NT2/D1 (cell line): ENCODE results near the gene PPT1.

Experiments used
- DNase-seq: peaks from one replicate; pipeline ENCODE4 v3.0.0-alpha.2; 2011; ENCODE audit warnings: low read depth, low spot score
- H3K27me3 ChIP-seq: 2 replicates; pipeline ENCODE4 v1.6.0; 2011; ENCODE audit warnings: mild to moderate bottlenecking; ENCODE audit not compliant: insufficient read length, insufficient read depth
- H3K36me3 ChIP-seq: 2 replicates; pipeline ENCODE4 v1.6.1; 2011; ENCODE audit warnings: mild to moderate bottlenecking, low read length, mixed read lengths; ENCODE audit not compliant: insufficient read depth, insufficient read length
- H3K4me1 ChIP-seq: 2 replicates; pipeline ENCODE4 v1.5.1; 2011; ENCODE audit not compliant: insufficient read depth, insufficient read length
- H3K4me3 ChIP-seq: 2 replicates; pipeline ENCODE4 v1.5.1; 2011; ENCODE audit warnings: low read depth; ENCODE audit not compliant: insufficient read length
- H3K9ac ChIP-seq: 2 replicates; pipeline ENCODE4 v1.6.0; 2011; ENCODE audit warnings: low read depth; ENCODE audit not compliant: insufficient read length
- H3K9me3 ChIP-seq: 2 replicates; pipeline ENCODE4 v1.5.1; 2011; ENCODE audit warnings: mild to moderate bottlenecking, low read length; ENCODE audit not compliant: insufficient read depth
- SUZ12 ChIP-seq: IDR thresholded peaks from 2 replicates; pipeline ENCODE4 v1.6.1; 2011; ENCODE audit not compliant: insufficient read length, insufficient read depth; ENCODE audit errors: extremely low read depth
- YY1 ChIP-seq: IDR thresholded peaks from 2 replicates; pipeline ENCODE4 v1.6.1; 2011; ENCODE audit not compliant: insufficient read length, insufficient read depth
- ZNF274 ChIP-seq: IDR thresholded peaks from 2 replicates; pipeline ENCODE4 v1.6.1; 2011; ENCODE audit warnings: mild to moderate bottlenecking, low read depth, low read length

PPT1 gene

DNA sequence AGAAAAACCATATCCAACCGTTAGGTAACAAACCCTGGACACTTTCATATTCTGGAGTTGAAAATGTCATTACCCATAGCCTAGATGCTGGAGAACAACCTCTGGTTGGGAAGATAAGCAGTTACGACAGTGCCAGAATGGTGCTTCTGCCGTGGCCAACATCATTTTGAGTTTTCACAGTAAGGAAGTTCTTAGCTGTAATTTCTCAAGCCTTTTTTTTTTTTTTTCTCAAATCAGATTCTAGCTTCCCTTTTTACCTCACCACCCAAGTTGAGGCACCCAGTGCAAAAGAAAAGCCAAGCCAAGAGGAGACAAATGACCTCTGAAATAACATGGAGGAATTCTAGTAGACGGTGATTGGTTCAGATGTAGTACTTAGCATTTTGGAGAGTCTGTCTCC is 21.8 kb downstream of the PPT1 start:
- DNase-seq = no peak
- H3K9me3 ChIP-seq = no peaks in the 10 kb centered on the region
- peaks cover 95% of the 10 kb centered on the region for H3K36me3 ChIP-seq
- no peak overlapping the region for H3K4me3 ChIP-seq
- no peaks in the 10 kb centered on the region for H3K4me1 ChIP-seq
- TF ChIP-seq SUZ12 = no peak
- TF ChIP-seq ZNF274 = no peak
- no peak for TF ChIP-seq YY1
- H3K9ac ChIP-seq = no peak overlapping the region
- H3K27me3 ChIP-seq = no peaks in the 10 kb centered on the region

DNA sequence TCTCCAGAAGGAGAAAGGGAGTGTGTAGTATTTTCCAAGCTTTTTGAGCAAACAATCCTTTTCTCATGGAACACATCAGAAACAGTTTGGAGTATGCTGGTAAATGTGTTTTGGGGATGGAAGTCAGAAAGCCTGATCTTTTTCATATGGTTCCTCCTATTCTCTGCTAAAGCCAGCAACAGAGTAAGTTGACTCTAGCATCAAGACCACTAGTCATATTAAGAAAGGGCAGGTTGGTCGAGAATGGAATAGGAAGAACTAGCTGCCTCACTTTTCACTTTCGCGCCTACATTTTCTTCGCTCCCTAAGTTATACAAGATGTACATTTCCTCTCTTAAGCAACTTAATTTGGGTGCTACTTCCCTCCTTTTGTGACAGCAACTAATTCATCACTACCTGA is 24.0 kb downstream of the PPT1 start:
- Histone ChIP-seq H3K9me3 (no peaks in the 10 kb centered on the region), H3K9ac (no peak overlapping the region), H3K4me3 (no peak overlapping the region), H3K27me3 (no peaks in the 10 kb centered on the region), H3K4me1 (no peaks in the 10 kb centered on the region), H3K36me3 (peaks cover 94% of the 10 kb centered on the region)
- TF ChIP-seq YY1 (no peak), SUZ12 (no peak), ZNF274 (no peak)
- no peak for DNase-seq

DNA sequence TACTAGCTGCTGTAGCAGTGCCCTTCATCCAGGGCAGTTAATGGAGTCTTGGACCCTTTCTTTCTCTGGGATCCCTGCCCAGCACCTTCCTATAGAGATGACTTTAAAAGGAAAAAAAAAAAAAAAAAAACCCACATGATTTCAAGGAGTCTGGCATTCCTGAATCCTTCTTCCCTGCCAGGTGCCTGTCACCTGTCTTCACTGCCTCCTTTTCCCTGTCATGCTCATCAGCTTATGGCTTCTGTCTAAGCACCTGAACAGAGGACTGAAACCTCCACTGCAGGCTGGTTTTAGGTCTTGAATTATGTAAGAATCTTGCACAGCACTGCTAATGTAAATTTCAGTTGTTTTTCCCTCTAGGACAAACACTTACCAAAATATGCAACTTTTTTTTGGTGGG is 24.9 kb downstream of the PPT1 start:
- Histone ChIP-seq H3K4me1 (no peaks in the 10 kb centered on the region), H3K9ac (no peak overlapping the region), H3K9me3 (no peaks in the 10 kb centered on the region), H3K27me3 (no peaks in the 10 kb centered on the region), H3K36me3 (peaks cover 94% of the 10 kb centered on the region), H3K4me3 (no peak overlapping the region)
- no peak for DNase-seq
- no peak for TF ChIP-seq SUZ12
- TF ChIP-seq ZNF274 = no peak
- no peak for TF ChIP-seq YY1

- Histone ChIP-seq H3K27me3 (no peaks in the 10 kb centered on the region), H3K9me3 (no peaks in the 10 kb centered on the region), H3K9ac (no peak overlapping the region), H3K4me1 (no peaks in the 10 kb centered on the region), H3K4me3 (no peak overlapping the region), H3K36me3 (peaks cover 96% of the 10 kb centered on the region)
- TF ChIP-seq ZNF274 (no peak), SUZ12 (no peak), YY1 (no peak)
- DNase-seq = no peak
Measured at GRCh38 chr1:40067851-40068250, 29.2 kb downstream of the PPT1 start.

DNA sequence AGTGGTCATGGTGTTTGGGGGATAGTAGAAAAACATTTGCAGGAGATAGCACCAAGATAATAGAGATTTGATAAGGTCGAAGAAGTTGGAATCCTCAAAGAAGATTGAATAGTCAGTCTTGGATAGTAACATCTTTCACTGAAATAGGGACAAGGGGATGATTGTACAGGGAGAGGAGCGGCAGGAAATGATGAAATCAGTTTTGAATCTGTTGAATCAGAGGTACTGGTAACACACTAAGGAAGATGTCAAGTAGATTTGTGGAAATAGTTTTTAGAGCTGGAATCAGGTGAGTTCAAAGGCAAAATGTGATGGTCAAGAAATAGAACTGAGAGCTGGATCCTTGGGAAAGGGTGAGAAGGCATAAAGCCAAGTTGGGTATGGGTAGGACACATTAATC is 30.0 kb downstream of the PPT1 start:
- DNase-seq = no peak
- H3K9me3 ChIP-seq = no peaks in the 10 kb centered on the region
- no peak for TF ChIP-seq YY1
- no peak for TF ChIP-seq SUZ12
- TF ChIP-seq ZNF274 = no peak
- no peak overlapping the region for H3K4me3 ChIP-seq
- peaks cover 96% of the 10 kb centered on the region for H3K36me3 ChIP-seq
- no peaks in the 10 kb centered on the region for H3K27me3 ChIP-seq
- H3K4me1 ChIP-seq = no peaks in the 10 kb centered on the region
- H3K9ac ChIP-seq = no peak overlapping the region

- no peaks in the 10 kb centered on the region for H3K27me3 ChIP-seq
- no peak overlapping the region for H3K4me3 ChIP-seq
- TF ChIP-seq SUZ12 (no peak), YY1 (no peak), ZNF274 (no peak)
- no peak overlapping the region for H3K9ac ChIP-seq
- H3K36me3 ChIP-seq = peaks cover 96% of the 10 kb centered on the region
- H3K9me3 ChIP-seq = no peaks in the 10 kb centered on the region
- DNase-seq = no peak
- no peaks in the 10 kb centered on the region for H3K4me1 ChIP-seq
Measured at GRCh38 chr1:40064797-40065499, 32.1 kb downstream of the PPT1 start.

- DNase-seq = no peak
- no peak overlapping the region for H3K9ac ChIP-seq
- no peaks in the 10 kb centered on the region for H3K9me3 ChIP-seq
- H3K4me3 ChIP-seq = no peak overlapping the region
- no peak for TF ChIP-seq YY1
- no peak for TF ChIP-seq ZNF274
- TF ChIP-seq SUZ12 = no peak
- H3K36me3 ChIP-seq = peaks cover 92% of the 10 kb centered on the region
- no peaks in the 10 kb centered on the region for H3K27me3 ChIP-seq
- H3K4me1 ChIP-seq = peaks cover 4% of the 10 kb centered on the region
Measured at GRCh38 chr1:40059960-40060750, 36.9 kb downstream of the PPT1 start.
